Tibial artery (tissue), 4 donors: Measurements from ENCODE around the gene AGMO.

Experiments
- DNase-seq, 2 donors: peaks; one replicate each; pipeline ENCODE4 v3.0.0-alpha.2; 2019
- H3K27ac ChIP-seq, 2 donors: fragments of 200-600 bp; sonication (generic) in 1 of 2; 1 replicate in 1 of 2; 2 replicates in 1 of 2; pipeline ENCODE4 v1.5.1; 2018 to 2019; ENCODE audit warnings: mild to moderate bottlenecking in 1 of 2
- H3K27me3 ChIP-seq, 2 donors: fragments of 200-600 bp; sonication (generic) in 1 of 2; one replicate each; pipeline versions ENCODE4 v1.5.1 to v1.6.0; 2016 to 2019
- H3K36me3 ChIP-seq, 3 donors: fragments of 200-600 bp; sonication (generic) in 2 of 3; one replicate each; pipeline ENCODE4 v1.5.1; 2016 to 2019; ENCODE audit warnings: mild to moderate bottlenecking in 2 of 3
- H3K4me1 ChIP-seq, 4 donors: fragments of 200-600 bp; sonication (generic) in 2 of 4; 1 replicate in 3 of 4; 2 replicates in 1 of 4; pipeline ENCODE4 v1.5.1; 2016 to 2019
- H3K4me3 ChIP-seq, 2 donors: fragments of 200-600 bp; sonication (generic) in 1 of 2; 1 replicate in 1 of 2; 2 replicates in 1 of 2; pipeline ENCODE4 v1.5.1; 2018 to 2019; ENCODE audit warnings: mild to moderate bottlenecking in 2 of 2
- H3K9me3 ChIP-seq, 3 donors: fragments of 200-600 bp; sonication (generic) in 1 of 3; one replicate each; pipeline ENCODE4 v1.5.1; 2016 to 2019
- CTCF ChIP-seq, 2 experiments: fragments of 200-600 bp in 1 of 2; fragments of 450-650 bp in 1 of 2; IDR thresholded peaks; one replicate each; pipeline ENCODE4 v1.5.1; 2017 to 2019; ENCODE audit warnings: antibody characterized with exemption in 2 of 2, mild to moderate bottlenecking in 1 of 2, moderate library complexity in 1 of 2
- intact Hi-C: fragments of 100-400 bp; cut with DNase I; formaldehyde crosslinking; loops from one replicate; pipeline ENCODE4 v1.15.0; 2023; ENCODE audit warnings: low total_unique reads

AGMO gene

DNA sequence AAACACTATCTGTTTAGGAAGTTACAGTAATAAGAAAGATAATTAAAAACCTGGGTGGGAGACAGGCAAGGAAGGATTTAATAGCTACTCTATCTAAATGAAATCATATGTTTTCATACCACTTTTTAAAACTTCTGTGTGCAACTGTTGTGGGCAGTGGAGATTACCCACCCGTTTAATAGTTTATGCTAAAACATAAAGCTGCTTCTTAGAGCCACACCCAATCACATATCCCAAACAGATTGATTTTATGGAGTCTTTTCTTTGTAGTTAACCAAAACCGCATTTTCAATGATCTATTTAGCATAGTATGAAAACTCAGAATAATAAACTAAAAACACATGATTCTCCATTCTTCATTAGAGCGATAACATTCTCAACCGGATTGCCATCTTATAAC, 304.1 kb downstream of the AGMO start:
- Histone ChIP-seq H3K4me3 (no peak overlapping the region), H3K27ac (no peak overlapping the region), H3K4me1 (no peaks in the 10 kb centered on the region), H3K36me3 (no peaks in the 10 kb centered on the region), H3K27me3 (no peaks in the 10 kb centered on the region), H3K9me3 (no peaks in the 10 kb centered on the region)
- TF ChIP-seq CTCF (IDR thresholded peaks at IDR 0.05) = no peak
- intact Hi-C loops = no loop called here
- DNase-seq = no peak

DNA sequence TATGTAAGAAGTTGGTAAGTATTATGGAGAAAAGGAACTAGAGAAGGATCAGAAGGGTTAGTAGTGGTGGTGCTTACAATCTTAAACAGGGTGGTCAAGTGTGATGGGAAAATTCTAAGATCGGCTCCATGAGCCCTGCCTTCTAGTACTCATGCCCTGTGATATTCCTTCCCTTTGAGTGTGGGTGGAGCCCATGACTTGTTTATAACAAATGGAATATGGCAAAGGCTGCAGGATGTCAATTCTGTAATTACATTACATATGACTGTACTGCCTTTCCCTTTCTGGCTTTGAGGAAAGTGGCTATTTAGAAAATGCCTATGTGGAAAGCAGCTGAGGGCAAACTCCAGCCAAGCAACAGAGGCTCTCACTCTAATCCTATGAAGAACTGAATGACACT, 309.6 kb downstream of the AGMO start:
- Histone ChIP-seq H3K4me3 (no peak overlapping the region), H3K9me3 (no peaks in the 10 kb centered on the region), H3K36me3 (no peaks in the 10 kb centered on the region), H3K27ac (no peak overlapping the region), H3K4me1 (no peaks in the 10 kb centered on the region), H3K27me3 (no peaks in the 10 kb centered on the region)
- DNase-seq = no peak
- intact Hi-C loops = no loop called here
- TF ChIP-seq CTCF (IDR thresholded peaks at IDR 0.05) = no peak

GRCh38 chr7:15248514-15248913, 313.3 kb downstream of the AGMO start:
- no peaks in the 10 kb centered on the region for H3K36me3 ChIP-seq

DNA sequence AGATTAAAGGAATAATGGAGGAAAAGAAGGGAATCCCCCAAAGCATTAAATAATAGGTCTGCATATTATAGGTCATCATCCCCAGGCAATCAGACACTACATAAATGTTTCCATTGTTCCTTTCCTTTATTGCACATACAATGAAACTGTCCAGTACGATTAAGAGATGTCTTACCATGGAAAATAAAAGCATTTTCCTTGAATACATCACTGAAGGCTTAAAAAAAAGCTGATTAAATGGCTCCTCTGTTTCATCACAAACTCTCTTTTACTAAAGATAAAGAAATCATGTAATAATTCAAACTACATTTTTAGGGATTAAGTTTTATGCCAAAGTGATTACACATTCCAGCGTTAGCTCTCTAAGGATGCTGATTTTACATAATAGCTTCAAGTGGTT, 316.0 kb downstream of the AGMO start:
- DNase-seq = no peak
- H3K4me3 ChIP-seq = no peak overlapping the region
- intact Hi-C loops = no loop called here
- H3K27me3 ChIP-seq = no peaks in the 10 kb centered on the region
- no peaks in the 10 kb centered on the region for H3K9me3 ChIP-seq
- no peaks in the 10 kb centered on the region for H3K36me3 ChIP-seq
- no peaks in the 10 kb centered on the region for H3K4me1 ChIP-seq
- no peak for TF ChIP-seq CTCF (IDR thresholded peaks at IDR 0.05)
- H3K27ac ChIP-seq = no peak overlapping the region

More at GRCh38 chr7:15248514-15248913, 313.3 kb downstream of the AGMO start:
- DNase-seq = no peak
- no peak overlapping the region for H3K27ac ChIP-seq
- no peaks in the 10 kb centered on the region for H3K9me3 ChIP-seq
- H3K4me3 ChIP-seq = no peak overlapping the region
- no peaks in the 10 kb centered on the region for H3K27me3 ChIP-seq
- TF ChIP-seq CTCF (IDR thresholded peaks at IDR 0.05) = no peak
- intact Hi-C loops = no loop called here
- H3K4me1 ChIP-seq = no peaks in the 10 kb centered on the region

- Histone ChIP-seq H3K27ac (no peak overlapping the region), H3K4me1 (no peaks in the 10 kb centered on the region), H3K9me3 (no peaks in the 10 kb centered on the region), H3K36me3 (no peaks in the 10 kb centered on the region), H3K4me3 (no peak overlapping the region), H3K27me3 (no peaks in the 10 kb centered on the region)
- no peak for DNase-seq
- intact Hi-C loops = no loop called here
- no peak for TF ChIP-seq CTCF (IDR thresholded peaks at IDR 0.05)
Measured at GRCh38 chr7:15239801-15240200, 322.0 kb downstream of the AGMO start.

DNA sequence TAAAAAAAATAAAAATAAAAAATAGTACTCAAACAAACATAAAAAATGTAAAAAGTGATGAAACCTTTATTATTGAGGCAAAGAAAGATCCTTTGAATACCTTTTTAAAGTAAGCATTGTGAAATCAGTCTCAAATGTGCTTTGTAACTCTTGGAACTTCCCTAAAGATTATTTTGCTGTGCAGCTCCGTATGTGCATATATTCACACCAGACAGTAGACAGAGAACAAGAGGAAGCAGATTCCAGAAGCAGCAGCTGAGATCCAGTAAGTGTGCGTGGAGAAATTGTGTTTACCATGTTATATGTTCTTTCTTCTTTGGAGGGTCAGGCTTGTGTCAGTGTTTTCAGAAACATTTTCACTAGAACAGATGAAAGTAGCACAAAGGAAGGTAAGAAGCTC, 324.9 kb downstream of the AGMO start:
- Histone ChIP-seq H3K4me3 (no peak overlapping the region), H3K27me3 (no peaks in the 10 kb centered on the region), H3K27ac (no peak overlapping the region), H3K4me1 (no peaks in the 10 kb centered on the region), H3K36me3 (no peaks in the 10 kb centered on the region), H3K9me3 (no peaks in the 10 kb centered on the region)
- no peak for TF ChIP-seq CTCF (IDR thresholded peaks at IDR 0.05)
- intact Hi-C loops = no loop called here
- no peak for DNase-seq
